Measurements from ENCODE around the gene PTGDS.

PTGDS gene

GRCh38 chr9:136945333-136946227 lies 31.7 kb upstream of the PTGDS start:
- no peak for DNase-seq (ENCODE audit: low read depth)

DNA sequence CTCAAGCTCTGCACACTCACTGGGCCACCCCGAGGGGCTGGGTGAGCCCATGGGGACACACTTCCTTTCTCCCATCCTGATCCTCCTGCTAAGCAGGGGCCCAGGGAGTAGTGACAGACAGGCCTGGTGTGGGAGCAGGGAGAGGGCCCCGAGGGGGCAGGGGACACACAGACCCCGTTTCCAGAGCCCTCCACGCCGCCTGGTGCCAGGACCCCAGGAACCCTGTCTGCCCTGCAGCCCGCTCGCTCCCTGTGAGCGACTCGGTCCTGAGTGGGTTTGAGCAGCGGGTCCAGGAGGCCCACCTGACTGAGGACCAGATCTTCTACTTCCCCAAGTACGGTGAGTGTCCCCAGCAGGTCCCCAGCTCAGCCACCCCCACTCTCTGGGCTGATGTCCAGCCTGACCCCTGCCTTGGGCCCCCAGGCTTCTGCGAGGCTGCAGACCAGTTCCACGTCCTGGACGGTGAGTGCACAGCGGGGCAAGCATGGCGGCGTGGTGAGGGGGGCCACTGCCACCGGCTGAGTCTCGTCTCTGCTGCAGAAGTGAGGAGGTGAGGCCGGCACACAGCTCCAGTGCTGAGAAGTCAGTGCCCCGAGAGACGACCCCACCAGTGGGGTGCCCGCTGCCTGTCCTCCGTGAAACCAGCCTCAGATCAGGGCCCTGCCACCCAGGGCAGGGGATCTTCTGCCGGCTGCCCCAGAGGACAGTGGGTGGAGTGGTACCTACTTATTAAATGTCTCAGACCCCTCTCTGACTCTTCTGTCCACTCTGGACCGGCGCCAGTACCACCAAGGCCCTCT lies 30.9 kb upstream of the PTGDS start:
- no peak for DNase-seq (ENCODE audit: low read depth)

- no peak for DNase-seq (ENCODE audit: low read depth)
Observed at GRCh38 chr9:136947028-136947891, 30.0 kb upstream of the PTGDS start.

GRCh38 chr9:136947955-136948510 lies 29.3 kb upstream of the PTGDS start:
- peak; percentile 24 for DNase-seq (ENCODE audit: low read depth)

DNA sequence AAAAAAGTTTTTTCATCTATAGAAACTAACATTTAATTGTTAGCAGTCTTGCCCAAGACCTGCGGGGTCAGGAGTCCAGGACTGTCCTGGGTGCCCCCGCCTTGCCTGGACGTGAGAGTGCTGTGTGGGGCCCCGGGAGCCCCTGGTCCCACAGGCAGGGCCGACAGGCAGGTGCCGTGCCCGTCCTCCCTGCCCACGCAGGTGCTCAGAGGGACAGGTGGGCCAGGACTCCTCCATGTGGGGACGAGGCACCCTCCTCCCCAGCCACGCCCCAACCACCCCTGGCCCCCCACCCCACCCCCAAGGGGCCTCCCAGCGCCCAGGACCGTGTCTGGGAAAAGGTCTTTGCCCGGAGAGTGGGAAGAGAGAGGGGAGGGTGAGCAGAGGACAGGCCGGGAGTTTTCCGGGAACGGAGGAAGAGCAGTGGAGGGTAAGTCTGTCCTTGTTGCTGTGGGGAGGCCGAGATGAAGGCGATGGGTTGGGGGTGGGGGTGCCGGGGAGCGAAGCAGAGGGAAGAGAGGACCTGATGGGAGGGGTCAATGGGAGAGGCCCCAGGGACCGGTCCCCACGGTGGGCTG lies 28.0 kb upstream of the PTGDS start:
- no peak for DNase-seq (ENCODE audit: low read depth)

DNA sequence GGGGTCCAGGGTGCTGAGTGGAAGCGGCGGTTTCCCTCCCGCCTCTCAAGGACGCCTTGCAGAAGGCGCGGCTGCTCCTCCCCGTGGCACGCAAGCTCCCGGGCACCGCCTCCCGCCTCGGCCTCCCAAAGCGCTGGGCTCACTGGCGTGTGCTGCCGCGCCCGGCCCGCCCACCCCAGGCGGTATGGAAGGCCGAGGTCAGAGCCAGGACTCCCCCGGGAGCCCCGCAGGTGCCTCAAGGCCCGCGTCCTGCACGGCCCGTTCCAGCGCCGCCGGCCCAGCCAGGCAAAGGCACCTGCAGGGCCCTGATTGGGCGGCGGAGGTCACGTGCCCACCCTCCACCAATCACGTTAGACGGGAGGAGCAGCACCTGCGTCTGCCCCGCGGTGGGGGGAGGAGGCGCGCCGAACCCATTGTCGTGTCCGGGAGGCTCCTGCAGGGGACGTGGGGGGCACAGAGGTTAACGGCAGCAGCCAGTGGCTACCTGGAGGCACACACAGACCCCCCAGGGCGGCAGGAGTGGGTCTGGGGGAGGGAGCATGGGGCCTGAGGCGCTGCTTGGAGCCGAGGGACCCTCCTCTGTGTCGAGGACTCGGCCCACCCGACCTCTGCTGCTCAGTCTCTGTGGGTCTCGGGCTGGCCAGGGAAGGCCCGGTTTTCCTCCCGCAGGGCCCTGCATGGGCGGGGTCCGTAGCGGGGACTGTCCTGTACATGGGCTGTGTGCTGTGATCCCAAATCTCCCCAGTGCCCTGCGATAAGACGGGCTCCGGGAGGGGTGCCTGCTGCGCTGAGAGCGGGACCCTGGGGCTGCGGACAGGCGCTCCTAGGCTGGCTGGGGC lies 27.3 kb upstream of the PTGDS start:
- DNase-seq (ENCODE audit: low read depth) = peak; percentile 52

- no peak for DNase-seq (ENCODE audit: low read depth)
Observed at GRCh38 chr9:136950656-136951276, 26.5 kb upstream of the PTGDS start.

- no peak for DNase-seq (ENCODE audit: low read depth)
Observed at GRCh38 chr9:136951541-136952320, 25.6 kb upstream of the PTGDS start, which contains the start of gene LCN12. TSS of gene LCN12 (plus strand) at chr9:136952273. CDS start at chr9:136952328, 55 bp downstream.

- DNase-seq (ENCODE audit: low read depth) = no peak
Observed at GRCh38 chr9:136952321-136952850, 24.9 kb upstream of the PTGDS start.

DNA sequence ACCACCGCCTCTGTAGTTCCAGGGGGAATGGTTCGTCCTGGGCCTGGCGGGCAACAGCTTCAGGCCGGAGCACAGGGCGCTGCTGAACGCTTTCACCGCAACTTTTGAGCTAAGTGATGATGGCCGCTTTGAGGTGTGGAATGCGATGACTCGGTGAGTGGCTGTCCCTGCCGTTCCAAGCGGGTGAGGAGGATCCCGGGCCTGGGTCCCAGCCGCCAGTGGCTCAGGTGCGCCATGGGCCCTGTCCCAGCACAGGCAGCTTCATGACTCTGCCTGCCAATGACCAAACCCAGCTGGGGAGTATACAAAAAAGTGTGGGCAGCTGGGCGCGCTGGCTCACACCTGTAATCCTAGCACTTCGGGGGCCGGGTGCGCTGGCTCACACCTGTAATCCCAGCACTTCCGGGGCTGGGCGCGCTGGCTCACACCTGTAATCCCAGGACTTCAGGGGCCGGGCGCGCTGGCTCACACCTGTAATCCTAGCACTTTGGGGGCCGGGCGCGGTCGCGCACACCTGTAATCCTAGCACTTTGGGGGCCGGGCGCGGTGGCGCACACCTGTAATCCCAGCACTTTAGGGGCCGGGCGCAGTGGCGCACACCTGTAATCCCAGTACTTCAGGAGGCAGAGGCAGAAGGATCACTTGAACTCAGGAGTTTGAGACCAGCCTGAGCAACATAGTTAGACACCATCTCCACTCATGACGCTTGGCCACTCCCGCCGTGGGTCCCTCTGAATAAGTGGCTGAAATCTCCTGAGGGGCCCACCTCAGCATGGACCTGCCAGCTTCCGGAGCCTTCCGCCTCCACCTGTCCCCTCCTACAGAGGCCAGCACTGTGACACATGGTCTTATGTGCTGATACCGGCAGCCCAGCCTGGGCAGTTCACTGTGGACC lies 24.2 kb upstream of the PTGDS start:
- no peak for DNase-seq (ENCODE audit: low read depth)

DNA sequence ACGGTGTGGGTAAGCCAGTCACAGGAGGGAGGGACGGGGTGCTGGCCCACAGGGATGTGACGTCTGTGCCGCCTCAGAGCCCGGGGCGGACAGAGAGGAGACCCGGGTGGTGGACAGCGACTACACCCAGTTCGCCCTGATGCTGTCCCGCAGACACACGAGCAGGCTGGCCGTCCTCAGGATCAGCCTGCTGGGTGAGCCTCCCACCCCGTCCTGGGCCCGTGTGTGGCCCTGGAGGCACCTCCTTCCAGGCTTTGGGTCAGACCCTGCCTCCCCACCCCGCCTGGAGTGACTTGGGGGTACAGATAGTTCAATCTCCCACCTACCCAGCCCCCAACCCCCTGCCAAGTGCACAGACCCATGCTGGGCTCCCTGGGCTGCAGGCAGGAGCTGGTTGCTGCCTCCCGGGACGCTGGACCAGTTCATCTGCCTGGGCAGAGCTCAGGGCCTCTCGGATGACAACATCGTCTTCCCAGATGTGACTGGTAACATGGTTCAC lies 23.5 kb upstream of the PTGDS start:
- no peak for DNase-seq (ENCODE audit: low read depth)

DNA sequence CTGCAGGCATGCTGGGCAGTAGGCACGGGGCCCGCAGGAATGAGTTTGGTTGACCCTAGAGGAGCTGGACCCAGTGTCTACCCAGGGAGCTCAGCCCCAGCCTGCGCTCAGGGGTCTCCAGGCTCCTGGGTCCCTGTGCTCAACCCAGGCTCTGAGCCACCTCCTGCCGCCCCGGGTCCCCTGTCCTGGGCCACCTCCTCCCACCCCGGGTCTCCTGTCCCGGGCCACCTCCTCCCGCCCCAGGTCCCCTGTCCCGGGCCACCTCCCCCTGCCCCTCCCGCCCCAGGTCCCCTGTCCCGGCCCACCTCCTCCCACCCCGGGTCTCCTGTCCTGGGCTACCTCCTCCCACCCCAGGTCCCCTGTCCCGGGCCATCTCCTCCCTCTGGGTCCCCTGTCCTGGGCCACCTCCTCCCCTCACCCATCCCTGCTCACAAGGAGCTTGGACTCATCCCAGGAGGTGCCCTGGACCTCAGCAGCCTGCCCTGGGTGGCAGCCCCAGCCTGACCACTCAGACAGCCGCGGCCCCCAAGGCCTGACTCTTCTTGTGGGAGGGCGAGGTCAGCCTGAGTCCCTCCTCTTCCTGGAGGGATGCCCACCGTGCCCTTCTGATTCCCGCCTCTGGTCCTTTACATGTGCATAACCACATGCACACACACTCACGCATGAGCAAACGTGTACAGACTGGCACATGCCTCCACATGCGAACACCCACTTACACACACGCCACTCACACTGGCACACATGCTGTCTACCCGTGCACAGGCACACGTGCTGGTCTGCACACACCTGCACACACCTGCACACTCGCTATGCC lies 22.8 kb upstream of the PTGDS start:
- DNase-seq (ENCODE audit: low read depth) = no peak

DNA sequence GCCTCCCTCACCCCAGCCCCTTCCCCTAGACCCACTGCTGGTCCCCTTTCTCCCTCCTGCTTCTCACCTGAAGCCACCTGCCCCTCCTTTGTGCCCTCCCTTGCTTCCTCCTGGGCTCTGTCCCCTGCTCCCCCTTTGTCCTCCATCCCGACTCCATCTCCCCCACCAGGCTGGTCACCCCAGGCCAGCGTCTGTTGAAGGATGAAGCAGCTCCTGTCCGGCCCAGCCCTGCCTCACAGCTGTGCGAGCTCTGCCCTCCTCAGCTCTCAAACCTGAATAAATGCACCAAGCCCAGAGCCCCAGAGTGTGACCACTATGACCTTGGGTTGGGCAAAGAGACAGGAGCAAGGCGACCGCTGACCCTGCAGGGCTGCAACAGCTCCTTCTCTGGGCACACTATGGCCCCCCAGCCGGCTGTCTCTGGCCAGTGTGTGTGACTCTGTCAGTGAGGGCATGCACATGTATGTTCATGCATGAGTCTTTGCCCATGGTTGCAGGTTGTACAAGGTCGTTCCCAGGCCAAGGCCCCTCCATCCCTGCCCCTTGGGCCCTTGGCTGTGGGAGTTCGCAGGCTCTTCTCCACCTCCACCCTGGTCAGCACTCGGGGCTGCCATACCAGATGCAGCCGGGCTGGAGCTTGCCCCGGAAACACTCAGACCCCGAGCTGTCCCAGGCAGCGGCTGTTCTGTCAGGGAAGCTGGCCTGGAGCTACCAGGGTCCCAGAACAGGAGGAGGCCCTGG lies 21.9 kb upstream of the PTGDS start:
- DNase-seq (ENCODE audit: low read depth) = no peak

- no peak for DNase-seq (ENCODE audit: low read depth)
Observed at GRCh38 chr9:136955943-136956335, 21.4 kb upstream of the PTGDS start.

- no peak for DNase-seq (ENCODE audit: low read depth)
Observed at GRCh38 chr9:136956604-136957003, 20.7 kb upstream of the PTGDS start.

GRCh38 chr9:136957461-136957860 lies 19.8 kb upstream of the PTGDS start:
- no peak for DNase-seq (ENCODE audit: low read depth)
